ENCODE results near the gene C8B.

C8B gene

GRCh38 chr1:56898005-56898373 lies 67.8 kb downstream of the C8B start:
- no peak for DNase-seq (ENCODE audit: low spot score)

GRCh38 chr1:56897150-56898004 lies 68.4 kb downstream of the C8B start:
- no peak for DNase-seq (ENCODE audit: low spot score)

GRCh38 chr1:56894014-56894413 lies 71.8 kb downstream of the C8B start:
- DNase-seq (ENCODE audit: low spot score) = no peak

GRCh38 chr1:56890229-56890628 lies 75.6 kb downstream of the C8B start:
- no peak for DNase-seq (ENCODE audit: low spot score)

GRCh38 chr1:56881417-56881816 lies 84.4 kb downstream of the C8B start:
- DNase-seq (ENCODE audit: low spot score) = no peak

- DNase-seq (ENCODE audit: low spot score) = no peak
Measured at GRCh38 chr1:56880774-56881173, 85.0 kb downstream of the C8B start.
